KOPT-K1 (cell line): ENCODE measurements around the gene RREB1.

ENCODE experiments used
- H3K27ac ChIP-seq: fragments of 200-600 bp; sonication (generic); 2 replicates; pipeline ENCODE4 v1.5.1; 2016; ENCODE audit warnings: antibody characterized with exemption, mild to moderate bottlenecking, low read depth, low read length; ENCODE audit not compliant: poor library complexity, severe bottlenecking
- H3K36me3 ChIP-seq: fragments of 200-600 bp; sonication (generic); 2 replicates; pipeline ENCODE4 v1.5.1; 2017; ENCODE audit warnings: antibody characterized with exemption, mild to moderate bottlenecking, low read length, moderate library complexity; ENCODE audit not compliant: insufficient read depth
- H3K9me3 ChIP-seq: fragments of 200-600 bp; sonication (generic); 2 replicates; pipeline ENCODE4 v1.5.1; 2017; ENCODE audit warnings: antibody characterized with exemption, low read length, mild to moderate bottlenecking; ENCODE audit not compliant: insufficient read depth, poor library complexity, severe bottlenecking

RREB1 gene

GRCh38 chr6:7107578-7108195 lies at the start of gene RREB1:
TSS of gene RREB1 (plus strand) at chr6:7107961. CDS start at chr6:7181912, 73,951 bp downstream.
- H3K27ac ChIP-seq: peak within 1 kb of the TSS; percentile 78
- no peaks in the 10 kb centered on the region for H3K36me3 ChIP-seq
- no peaks in the 10 kb centered on the region for H3K9me3 ChIP-seq

GRCh38 chr6:7058250-7058923 lies 49.4 kb upstream of the RREB1 start:
- Histone ChIP-seq H3K27ac (no peak overlapping the region), H3K9me3 (no peaks in the 10 kb centered on the region), H3K36me3 (no peaks in the 10 kb centered on the region)

GRCh38 chr6:7060769-7061516 lies 46.8 kb upstream of the RREB1 start:
- Histone ChIP-seq H3K36me3 (no peaks in the 10 kb centered on the region), H3K27ac (no peak overlapping the region), H3K9me3 (no peaks in the 10 kb centered on the region)

DNA sequence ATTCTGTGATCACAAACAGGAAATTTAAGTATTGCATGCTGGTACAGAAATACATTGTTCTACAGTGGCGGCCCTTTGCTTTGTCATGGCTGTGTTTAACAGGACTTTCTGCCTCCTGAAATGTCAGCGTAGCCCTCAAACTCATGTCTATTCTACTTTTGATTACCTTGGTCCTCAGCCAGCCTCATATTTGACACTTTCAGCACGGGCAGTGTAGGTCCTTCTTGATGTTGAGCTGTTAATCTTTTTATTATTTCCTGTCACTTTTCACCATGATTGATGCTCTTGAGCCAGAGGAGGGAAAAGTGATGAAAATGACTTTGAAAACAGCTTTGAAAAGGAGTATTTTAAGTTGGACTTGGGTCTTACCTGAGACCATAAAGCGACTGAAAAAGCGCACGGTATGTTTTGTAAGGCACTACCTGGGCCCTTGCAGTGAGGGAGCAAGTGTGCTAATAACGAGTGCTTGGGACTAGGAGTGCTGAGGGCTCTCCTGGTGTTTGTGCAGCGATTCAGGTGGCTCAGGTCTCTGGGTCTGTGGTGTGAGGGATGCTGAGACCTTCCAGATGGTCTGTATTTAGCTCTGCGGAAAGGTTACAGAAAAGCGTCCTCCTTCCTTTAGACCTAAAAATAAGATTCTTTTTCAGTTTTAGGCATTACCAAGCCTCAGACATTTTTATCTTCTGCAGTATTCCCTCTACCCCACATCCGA lies 45.2 kb upstream of the RREB1 start:
- H3K36me3 ChIP-seq: no peaks in the 10 kb centered on the region
- H3K9me3 ChIP-seq: no peaks in the 10 kb centered on the region
- H3K27ac ChIP-seq: no peak overlapping the region

DNA sequence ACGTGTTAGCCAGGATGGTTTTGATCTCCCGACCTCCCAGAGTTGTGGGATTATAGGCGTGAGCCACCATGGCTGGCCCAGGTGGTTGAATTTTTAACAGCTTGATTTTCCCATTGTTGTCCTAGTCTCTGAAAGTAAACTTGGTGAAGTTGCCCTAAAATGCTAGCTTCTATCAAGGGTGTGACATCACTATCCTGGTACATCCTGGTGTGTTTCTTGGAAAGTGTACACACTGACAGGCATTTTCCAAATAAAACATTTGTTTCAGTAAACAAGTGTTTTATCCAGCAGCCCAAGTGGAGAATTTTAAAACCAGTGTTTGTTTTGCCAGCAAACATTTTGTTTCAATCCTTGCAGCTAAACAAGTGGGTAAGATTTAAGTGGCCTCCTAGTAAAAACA lies 40.5 kb upstream of the RREB1 start:
- H3K9me3 ChIP-seq: no peaks in the 10 kb centered on the region

DNA sequence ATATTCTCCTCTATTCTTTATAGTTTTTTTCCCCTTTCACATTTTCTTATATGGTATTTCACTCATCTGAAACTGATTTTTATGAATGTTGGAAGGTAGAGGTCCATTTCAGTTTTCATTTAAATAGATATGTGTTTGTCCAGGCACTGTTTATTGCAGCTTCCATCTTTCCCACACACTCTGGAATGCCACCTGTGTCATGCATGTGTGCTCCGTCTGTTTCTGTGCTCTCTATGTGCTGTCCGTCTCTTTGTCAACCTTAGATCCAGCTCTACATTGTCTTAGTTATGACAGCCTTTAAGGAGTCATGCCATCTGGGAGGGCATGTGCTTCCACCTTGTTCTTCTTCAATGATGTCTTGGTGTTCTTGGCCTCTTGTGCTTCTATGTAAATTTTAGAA lies 36.4 kb upstream of the RREB1 start:
- Histone ChIP-seq H3K9me3 (no peaks in the 10 kb centered on the region), H3K36me3 (no peaks in the 10 kb centered on the region), H3K27ac (no peak overlapping the region)

More for the DNA sequence above, 40.5 kb upstream of the RREB1 start:
- no peaks in the 10 kb centered on the region for H3K36me3 ChIP-seq
- no peak overlapping the region for H3K27ac ChIP-seq

DNA sequence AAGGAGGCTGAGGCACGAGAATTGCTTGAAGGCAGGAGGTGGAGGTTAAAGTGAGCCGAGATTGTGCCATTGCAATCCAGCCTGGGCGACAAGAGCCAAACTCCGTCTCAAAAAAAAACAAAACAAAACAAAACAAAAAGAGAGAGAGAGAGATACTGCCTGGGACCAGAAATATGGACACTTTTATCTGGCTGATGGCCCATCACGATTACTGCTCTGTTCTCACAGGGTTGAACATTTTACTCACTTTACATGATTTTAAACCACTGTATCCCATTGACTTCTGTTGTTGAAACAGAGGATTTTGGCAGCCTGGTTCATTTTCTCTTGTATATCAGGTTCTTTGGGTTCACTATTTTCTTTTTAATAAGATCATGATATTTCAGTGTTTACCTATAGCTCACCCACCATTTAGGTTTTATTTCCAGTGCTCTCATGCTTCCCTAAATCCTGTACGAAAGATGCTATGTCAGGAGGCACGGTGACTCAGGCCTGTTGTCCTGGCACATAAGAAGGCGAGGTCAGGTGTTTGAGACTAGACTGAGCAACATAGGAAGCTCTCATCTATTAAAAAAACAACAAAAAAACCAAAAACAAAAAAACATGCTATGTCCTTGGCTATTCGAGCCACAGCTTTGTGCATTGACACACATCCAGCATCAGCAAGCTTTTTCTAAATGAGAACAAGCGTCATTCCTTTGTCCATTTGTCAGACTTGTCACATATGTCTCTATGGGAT lies 34.5 kb upstream of the RREB1 start:
- no peaks in the 10 kb centered on the region for H3K9me3 ChIP-seq
- no peaks in the 10 kb centered on the region for H3K36me3 ChIP-seq
- no peak overlapping the region for H3K27ac ChIP-seq

DNA sequence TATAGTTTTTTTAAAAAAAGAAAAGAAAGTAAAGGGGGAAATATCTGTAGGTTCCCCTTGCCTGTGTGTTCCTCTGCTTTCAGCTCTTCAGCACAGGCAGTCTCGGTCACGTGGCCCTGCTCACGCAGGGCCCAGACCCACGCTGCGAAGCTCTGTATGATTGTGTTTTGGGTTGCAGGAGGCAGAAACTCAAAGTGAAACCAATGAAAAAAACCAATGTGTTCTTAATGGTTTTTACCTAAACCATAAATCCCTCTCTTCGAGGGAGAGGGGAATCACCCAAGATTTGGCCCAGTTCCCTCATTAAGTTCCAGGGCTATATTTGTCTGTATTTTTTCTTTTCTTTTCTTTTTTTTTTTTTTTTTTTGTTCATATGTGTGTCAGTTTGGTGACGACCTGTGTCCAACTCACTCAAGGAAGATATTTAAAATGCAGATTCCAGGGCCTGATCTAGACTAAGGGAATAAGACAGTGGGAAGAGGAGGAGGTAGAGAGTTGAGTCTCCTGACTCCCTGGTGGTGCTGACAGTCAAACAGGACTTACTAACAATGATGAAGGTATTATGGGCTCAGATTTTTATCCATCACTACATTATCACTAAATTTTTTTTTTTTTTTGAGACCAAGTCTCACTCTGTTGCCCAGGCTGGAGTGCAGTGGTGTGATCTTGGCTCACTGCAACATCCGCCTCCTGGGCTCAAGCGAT lies 33.8 kb upstream of the RREB1 start:
- no peaks in the 10 kb centered on the region for H3K36me3 ChIP-seq
- H3K9me3 ChIP-seq: no peaks in the 10 kb centered on the region
- H3K27ac ChIP-seq: no peak overlapping the region

GRCh38 chr6:7074870-7075269 lies 32.9 kb upstream of the RREB1 start:
- Histone ChIP-seq H3K27ac (no peak overlapping the region), H3K36me3 (no peaks in the 10 kb centered on the region), H3K9me3 (no peaks in the 10 kb centered on the region)

DNA sequence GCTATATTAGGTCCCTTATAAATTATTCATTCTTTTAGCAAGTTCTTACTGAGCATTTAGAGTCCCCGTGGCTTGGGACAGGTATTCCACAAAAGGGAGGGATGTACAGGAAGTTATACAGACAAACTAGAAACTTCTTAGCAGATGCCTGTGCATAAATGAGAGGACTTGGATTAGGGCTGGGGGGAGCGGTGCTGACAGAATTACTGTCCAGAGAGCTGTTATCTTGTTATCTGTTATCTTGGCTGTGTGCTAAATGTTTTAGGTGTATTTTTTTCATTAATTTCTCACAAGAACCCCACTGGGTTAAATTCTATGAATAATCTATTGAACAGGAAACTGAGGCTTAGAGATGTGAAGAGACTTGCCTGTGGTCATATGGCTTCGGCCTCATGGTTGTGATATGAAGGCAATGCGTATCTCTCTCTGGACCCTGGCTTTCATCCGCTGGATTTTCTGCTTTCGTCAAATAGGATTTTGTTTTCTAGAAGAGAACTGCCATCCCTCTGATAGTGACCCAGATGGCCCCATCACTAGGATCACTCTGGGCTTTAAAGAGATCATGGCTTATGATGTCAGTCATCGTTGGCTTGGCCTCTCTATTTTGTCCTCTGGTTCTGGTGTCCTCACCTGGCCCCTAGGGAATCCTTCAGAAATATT lies 32.3 kb upstream of the RREB1 start:
- Histone ChIP-seq H3K27ac (no peak overlapping the region), H3K9me3 (no peaks in the 10 kb centered on the region), H3K36me3 (no peaks in the 10 kb centered on the region)

DNA sequence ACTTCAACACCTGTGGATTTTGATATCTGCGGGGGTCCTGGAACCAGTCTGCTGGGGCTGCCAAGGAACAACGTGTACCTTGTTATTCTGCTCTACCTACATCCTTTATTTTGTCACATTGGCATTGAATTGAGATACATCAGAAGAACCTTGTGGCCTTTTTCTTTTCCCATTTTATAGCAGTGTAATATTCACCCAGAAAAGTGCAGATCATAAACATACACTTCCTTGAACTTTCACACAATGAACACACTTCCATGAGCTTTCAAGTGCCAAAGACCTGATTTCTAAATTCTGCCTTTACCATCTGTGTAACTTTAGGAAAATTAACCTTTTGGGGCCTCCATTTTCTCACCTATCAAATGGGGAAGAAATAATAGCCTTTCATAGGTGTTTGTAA lies 29.9 kb upstream of the RREB1 start:
- no peak overlapping the region for H3K27ac ChIP-seq
- no peaks in the 10 kb centered on the region for H3K9me3 ChIP-seq
- no peaks in the 10 kb centered on the region for H3K36me3 ChIP-seq

DNA sequence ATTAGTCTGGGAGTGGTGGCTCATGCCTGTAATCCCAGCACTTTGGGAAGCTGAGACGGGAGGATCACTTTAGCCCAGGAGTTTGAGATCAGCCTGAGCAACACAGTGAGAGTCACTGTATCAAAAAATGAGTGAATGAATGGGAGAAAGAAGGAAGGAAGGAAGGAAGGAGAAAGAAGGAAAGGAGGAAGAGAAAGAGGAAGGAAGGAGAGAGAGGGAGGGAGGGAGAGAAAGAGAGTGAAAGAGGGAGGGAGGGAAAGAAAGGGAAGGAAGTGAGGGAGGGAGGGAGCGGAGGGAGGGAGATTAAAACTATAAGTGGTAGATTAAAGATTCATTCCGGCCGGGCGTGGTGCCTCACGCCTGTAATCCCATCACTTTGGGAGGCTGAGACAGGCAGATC lies 28.9 kb upstream of the RREB1 start:
- Histone ChIP-seq H3K36me3 (no peaks in the 10 kb centered on the region), H3K27ac (no peak overlapping the region), H3K9me3 (no peaks in the 10 kb centered on the region)

DNA sequence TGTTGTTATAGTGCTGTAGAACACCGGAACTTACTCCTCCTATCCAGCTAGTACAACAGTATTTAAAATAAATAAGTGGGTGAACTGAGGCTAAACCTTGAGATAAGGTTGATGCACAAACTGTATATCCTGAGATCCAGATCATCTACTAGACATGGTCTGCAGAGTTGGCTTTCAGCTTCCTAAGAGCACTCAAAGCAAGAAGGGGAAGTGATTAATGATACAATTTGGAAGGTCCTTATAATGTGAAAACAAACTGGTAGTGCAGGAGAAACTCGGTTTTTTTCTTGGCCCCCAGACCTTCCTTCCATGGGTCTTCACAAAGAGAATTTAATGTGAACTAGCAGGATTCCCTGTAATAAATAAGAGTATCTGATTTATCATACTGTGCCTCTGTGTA lies 27.4 kb upstream of the RREB1 start:
- H3K27ac ChIP-seq: no peak overlapping the region
- no peaks in the 10 kb centered on the region for H3K36me3 ChIP-seq
- no peaks in the 10 kb centered on the region for H3K9me3 ChIP-seq

DNA sequence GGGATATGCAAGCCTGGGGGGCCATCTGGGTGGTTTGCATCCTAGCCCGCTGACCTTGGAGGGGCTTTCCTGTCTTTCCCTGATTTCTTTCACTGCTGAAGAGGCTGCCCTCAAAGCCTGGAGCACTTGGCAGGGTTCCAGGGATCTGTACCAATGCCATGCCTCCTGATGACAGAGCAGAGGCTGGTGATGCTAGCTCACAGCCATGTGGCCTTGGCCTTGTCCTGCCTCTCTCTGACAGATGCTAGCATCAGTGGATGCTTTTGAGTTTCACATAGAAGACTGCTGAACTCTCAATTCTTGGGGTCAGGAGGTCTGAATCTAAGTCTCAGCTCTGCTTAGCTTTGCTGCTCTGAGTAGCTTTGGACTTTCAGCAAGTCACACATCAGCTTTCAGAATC lies 21.9 kb upstream of the RREB1 start:
- Histone ChIP-seq H3K9me3 (no peaks in the 10 kb centered on the region), H3K27ac (peak overlapping the region; percentile 62)

More for the DNA sequence above, 21.9 kb upstream of the RREB1 start:
- H3K36me3 ChIP-seq: no peaks in the 10 kb centered on the region
